Stimulated activated CD4-positive, alpha-beta T cell treated with anti-CD3 and anti-CD28 coated beads, TNF-alpha, amount 100 ng/mL, for 1 hour (primary cell): Measurements from ENCODE around the gene NUDT5.
A peak's percentile ranks its signal among the peaks of the same experiment; 100 is the strongest.

ENCODE experiments used
- DNase-seq, 3 donors: peaks; one replicate each; pipeline ENCODE4 v3.0.0-alpha.2; 2020; ENCODE audit warnings: low read depth in 3 of 3, low spot score in 1 of 3

Gene NUDT5

GRCh38 chr10:12165999-12166775 is 29.5 kb downstream of the NUDT5 start:
- no peak for DNase-seq

GRCh38 chr10:12165036-12165435 is 30.7 kb downstream of the NUDT5 start:
- DNase-seq: no peak

GRCh38 chr10:12164085-12164484 is 31.6 kb downstream of the NUDT5 start:
- no peak for DNase-seq

GRCh38 chr10:12162927-12163326 is 32.8 kb downstream of the NUDT5 start:
- no peak for DNase-seq

- no peak for DNase-seq
Observed at GRCh38 chr10:12160664-12161063, 35.0 kb downstream of the NUDT5 start.

GRCh38 chr10:12158111-12158510 is 37.6 kb downstream of the NUDT5 start:
- no peak for DNase-seq

- DNase-seq: no peak
Observed at GRCh38 chr10:12156367-12157123, 39.1 kb downstream of the NUDT5 start.

- DNase-seq: no peak
Observed at GRCh38 chr10:12154516-12154915, 41.2 kb downstream of the NUDT5 start.

- DNase-seq: no peak
Observed at GRCh38 chr10:12150163-12150562, 45.5 kb downstream of the NUDT5 start.

GRCh38 chr10:12144538-12144937 is 51.2 kb downstream of the NUDT5 start:
- DNase-seq: no peak

GRCh38 chr10:12140038-12140437 is 55.7 kb downstream of the NUDT5 start:
- DNase-seq: no peak

- DNase-seq: no peak
Observed at GRCh38 chr10:12135631-12136030, 60.1 kb downstream of the NUDT5 start.

GRCh38 chr10:12130237-12130872 is 65.3 kb downstream of the NUDT5 start:
- DNase-seq: no peak

GRCh38 chr10:12129222-12130111 is 66.2 kb downstream of the NUDT5 start, which contains the start of gene SEC61A2:
Gene SEC61A2 (plus strand): TSS chr10:12129677. CDS start chr10:12129788, 111 bp downstream.
- DNase-seq: peak; percentile 96 to 98 (median 97)

- DNase-seq: no peak
Observed at GRCh38 chr10:12121673-12122072, 74.0 kb downstream of the NUDT5 start.
